DOHH2 (cell line): ENCODE data around the gene IFNG.

Experiments used
- EZH2phosphoT487 ChIP-seq: fragments of 200-600 bp; sonication (generic); IDR thresholded peaks from 2 replicates; pipeline ENCODE4 v1.6.1; 2017; ENCODE audit warnings: borderline replicate concordance, mild to moderate bottlenecking, antibody characterized with exemption, low read length, moderate library complexity, mixed read lengths
- TF ChIP-seq, protein P1 (sequence below): fragments of 200-600 bp; sonication (generic); IDR thresholded peaks from one replicate; pipeline ENCODE4 v1.5.1; 2014; ENCODE audit warnings: antibody characterized with exemption, mild to moderate bottlenecking, low read depth, low read length; ENCODE audit not compliant: poor library complexity, severe bottlenecking

DNA sequence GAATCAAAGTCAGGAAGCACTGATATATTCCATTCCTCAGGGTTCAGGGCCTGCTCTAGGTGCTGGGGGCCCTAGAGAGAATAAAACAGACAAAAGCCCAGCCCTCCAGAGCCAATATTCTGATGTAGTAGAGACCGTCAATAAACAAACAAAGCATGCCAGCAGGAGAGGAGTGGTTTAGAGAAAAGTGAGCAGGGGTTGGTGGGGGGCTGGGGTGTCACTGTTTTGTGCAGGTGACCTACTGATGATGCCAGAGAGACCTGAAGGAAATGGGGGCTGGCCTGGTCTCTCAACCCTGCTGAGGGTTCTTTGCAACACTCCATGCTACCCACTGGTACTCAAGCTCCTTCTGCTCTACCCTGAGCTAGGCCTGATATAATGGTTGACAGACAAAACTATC lies 39.6 kb upstream of the IFNG start:
- TF ChIP-seq, protein P1, sequence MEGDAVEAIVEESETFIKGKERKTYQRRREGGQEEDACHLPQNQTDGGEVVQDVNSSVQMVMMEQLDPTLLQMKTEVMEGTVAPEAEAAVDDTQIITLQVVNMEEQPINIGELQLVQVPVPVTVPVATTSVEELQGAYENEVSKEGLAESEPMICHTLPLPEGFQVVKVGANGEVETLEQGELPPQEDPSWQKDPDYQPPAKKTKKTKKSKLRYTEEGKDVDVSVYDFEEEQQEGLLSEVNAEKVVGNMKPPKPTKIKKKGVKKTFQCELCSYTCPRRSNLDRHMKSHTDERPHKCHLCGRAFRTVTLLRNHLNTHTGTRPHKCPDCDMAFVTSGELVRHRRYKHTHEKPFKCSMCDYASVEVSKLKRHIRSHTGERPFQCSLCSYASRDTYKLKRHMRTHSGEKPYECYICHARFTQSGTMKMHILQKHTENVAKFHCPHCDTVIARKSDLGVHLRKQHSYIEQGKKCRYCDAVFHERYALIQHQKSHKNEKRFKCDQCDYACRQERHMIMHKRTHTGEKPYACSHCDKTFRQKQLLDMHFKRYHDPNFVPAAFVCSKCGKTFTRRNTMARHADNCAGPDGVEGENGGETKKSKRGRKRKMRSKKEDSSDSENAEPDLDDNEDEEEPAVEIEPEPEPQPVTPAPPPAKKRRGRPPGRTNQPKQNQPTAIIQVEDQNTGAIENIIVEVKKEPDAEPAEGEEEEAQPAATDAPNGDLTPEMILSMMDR = no peak
- no peak for TF ChIP-seq EZH2phosphoT487
